WTC11 (cell line): ENCODE data around the gene GIMAP4.

Experiments
- ATF6 ChIP-seq: sonication (generic); formaldehyde crosslinking; IDR thresholded peaks from 2 replicates; pipeline ENCODE4 v1.8.1; 2023; ENCODE audit warnings: mild to moderate bottlenecking, missing genetic modification reagents
- CTCF ChIP-seq: fragments of 200-600 bp; IDR thresholded peaks from 2 replicates; pipeline ENCODE4 v1.8.0; 2022; ENCODE audit warnings: antibody characterized with exemption
- E2F4 ChIP-seq: sonication (generic); formaldehyde crosslinking; IDR thresholded peaks from 2 replicates; pipeline ENCODE4 v1.8.1; 2022; ENCODE audit warnings: low read depth, mild to moderate bottlenecking, moderate library complexity, missing genetic modification reagents, borderline replicate concordance
- HMGXB4 ChIP-seq: sonication (generic); formaldehyde crosslinking; IDR thresholded peaks from 2 replicates; pipeline ENCODE4 v1.8.1; 2023; ENCODE audit warnings: mild to moderate bottlenecking, moderate library complexity, missing genetic modification reagents
- JUN ChIP-seq: sonication (generic); formaldehyde crosslinking; IDR thresholded peaks from 2 replicates; pipeline ENCODE4 v1.8.0; 2023; ENCODE audit warnings: mild to moderate bottlenecking, missing genetic modification reagents

- no peak for TF ChIP-seq E2F4 (CRISPR knock-in tag)
- TF ChIP-seq HMGXB4 (CRISPR knock-in tag) = no peak
- no peak for TF ChIP-seq ATF6 (CRISPR knock-in tag)
- TF ChIP-seq CTCF = no peak
- no peak for TF ChIP-seq JUN (CRISPR knock-in tag)
Observed at GRCh38 chr7:150520145-150520544, 47.0 kb upstream of the GIMAP4 start.
